ENCODE measurements around the gene MGAT5.

MGAT5 gene

DNA sequence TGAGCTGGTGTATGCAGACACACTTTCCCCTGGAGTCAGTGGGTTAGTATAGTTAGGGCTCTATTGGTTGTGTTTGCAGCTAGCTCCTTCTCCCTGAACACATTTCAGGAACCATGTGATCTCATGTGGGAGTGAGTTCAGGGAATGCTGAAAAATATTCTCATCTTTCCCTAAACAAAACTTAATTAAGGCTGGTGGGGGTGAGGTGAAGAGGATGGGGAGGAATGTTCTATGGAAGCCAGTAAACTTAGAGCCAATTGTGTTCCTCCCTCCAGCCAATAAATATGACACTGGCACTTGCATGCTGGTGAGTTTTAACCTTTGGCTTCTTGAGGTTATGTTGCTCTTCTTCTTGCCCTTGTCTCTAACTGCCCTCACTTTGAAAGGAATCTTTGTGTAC lies 952 bp downstream of the MGAT5 start:
- DNase-seq: no peak

DNA sequence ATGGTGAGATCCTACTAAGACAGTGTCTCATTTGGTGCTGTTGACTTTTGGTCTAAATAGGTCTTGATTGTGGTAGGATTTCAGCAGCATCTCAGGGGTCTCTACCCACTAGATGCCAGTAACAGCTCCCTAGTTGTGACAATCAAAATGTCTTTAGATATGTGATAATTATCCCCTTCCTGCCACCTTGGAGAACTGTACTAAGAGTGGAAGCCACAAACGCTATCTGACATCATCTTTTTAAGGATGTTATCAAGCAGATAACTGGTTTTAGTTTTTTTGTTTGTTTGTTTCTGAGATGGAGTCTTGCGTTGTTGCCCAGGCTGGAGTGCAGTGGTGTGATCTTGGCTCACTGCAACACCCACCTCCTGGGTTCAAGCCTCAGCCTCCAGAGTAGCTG lies 3.1 kb downstream of the MGAT5 start:
- peak in 1 of 5 experiments; percentile 65 for DNase-seq

DNA sequence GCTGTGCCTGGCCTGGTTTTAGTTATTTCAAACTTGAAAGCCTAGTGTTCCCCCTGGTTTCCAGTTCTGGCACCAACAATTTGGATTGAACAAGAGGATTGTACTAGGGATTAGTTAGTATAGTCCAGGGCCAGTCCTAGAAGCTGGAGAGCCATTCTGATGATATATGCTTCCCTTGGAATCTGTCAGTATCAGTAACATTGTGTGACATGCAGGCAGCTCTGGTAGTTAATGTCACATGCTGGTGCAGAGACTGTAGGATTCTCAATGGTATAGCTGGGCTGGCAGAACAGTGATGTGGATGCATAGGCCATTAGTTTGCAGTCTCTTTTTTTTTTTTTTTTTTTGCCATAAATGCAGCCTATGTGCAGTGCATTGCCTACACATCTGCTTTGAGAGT lies 3.6 kb downstream of the MGAT5 start:
- no peak for DNase-seq

DNA sequence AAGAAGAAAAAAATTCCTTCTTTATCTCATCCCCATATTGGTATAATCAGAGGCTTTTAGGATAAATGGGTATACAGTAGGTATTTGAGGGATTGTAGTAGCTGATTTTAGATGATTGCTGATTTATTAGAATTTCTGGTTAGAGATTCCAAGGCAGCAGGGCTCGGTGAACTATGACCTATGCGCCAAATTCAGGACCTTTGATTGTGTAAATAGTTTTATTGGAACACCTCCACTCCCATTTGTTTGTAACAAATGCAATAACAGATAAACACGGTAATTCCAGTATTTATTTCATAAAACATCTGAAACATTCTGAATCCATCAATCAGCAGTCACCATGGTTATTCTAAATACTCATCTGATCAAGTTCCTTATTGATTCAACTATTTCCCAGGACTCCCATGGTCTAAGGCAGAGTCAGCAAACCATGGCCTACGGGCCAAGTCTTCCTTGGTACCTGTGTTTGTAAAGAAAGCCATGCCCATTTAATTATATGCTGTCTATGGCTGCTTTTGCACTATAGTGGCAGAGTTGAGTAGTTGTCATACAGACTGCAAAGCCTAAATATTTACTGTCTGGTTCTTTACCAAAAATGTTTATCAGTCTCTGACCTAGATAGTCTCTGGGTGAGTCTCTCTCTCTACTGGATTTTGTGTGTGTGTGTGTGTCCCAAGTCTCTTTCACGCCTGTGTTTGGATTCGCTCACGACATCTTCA lies 4.3 kb downstream of the MGAT5 start:
- DNase-seq: no peak

DNA sequence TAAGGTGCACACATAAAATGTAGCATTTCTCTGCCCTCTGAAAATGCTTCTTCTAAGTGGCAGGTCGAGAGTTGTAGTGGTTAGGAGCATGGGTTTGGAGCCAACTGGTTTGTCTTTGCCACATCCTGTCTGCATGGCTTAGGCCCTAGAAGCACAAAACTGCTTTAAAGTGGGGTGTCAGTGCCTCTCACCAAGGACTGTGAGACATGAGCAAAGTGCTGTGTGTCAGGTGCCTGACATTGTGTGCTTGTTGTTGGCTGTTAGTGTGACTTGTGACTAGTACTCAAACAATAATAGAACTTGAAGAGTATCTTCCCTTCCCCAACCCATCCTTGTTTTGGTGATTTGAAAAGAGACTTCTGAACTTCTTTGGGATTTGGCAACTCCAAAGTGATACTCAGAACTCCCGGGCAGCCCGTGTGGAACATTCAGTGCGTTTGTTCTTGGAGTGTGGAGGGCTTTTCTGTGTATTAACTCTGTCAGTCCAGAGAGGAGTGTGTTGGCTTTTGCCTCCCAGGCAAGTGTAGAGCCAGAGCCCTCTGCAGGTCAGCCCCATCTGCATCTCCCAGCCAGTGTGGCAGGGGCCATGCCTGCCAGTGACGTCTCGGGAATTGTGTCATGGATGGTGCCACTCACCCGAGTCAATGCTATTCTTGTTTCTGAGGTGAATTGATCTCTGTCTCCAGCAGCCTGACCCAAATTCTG lies 5.0 kb downstream of the MGAT5 start:
- peak in 3 of 5 experiments; percentile 28 to 92 (median 65) for DNase-seq

DNA sequence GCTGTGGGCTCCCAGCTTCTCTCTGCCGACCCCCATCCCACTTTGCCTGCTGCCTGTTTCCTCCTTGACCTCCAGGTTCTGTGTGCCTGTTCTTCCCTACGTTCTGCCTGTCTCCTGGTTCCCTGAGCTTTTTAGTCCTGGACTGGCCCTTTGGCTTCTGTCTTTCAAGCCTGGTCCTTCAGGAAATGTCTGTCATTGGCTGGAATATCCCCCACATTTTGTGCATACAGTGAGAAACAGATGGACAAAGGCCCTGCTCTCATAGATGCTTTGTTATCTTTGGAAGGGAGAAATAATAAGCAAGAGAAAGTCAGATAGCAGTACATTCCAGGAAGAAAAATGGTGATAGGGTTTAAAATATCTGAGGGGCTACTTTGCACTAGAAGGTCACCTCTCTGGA lies 5.7 kb downstream of the MGAT5 start:
- DNase-seq: no peak

DNA sequence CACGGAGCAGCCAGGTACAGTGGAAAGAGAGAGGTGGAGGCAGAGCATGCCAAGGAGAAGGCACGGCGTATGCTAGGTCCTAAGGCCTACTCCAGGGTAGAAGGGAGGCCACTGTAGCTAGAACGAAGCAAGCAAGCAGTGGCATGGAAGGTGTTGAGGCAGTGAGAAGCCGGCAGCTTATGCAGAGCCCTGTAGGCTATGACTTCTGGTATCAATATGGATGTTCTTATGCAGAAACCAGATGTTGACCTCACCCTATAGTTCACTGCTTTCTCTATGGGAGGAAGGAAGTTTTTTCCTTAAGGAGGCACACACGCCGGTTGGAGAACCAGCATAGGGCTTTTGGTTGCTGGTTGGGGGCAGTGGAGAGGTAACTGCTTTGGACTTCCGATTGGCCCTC lies 6.1 kb downstream of the MGAT5 start:
- no peak for DNase-seq

DNA sequence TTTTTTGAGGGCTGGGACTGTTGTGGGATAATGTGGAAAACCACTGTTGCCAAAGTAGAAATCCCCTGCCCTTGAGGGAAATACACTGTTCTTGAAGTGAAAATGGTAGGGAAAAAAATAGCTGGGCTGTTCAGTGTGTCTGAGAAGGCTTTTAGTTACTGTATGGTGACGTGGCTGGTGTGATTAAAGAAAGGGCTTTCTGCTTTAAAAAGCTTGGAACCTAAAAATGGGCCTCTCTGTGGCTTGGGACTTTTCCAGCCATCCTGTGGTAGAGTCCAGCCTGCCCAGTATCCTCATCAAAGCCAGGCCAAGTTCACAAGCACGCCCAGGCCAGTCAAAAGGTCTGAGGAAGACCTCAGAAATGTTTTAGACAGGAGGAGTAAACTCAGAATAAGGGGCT lies 6.8 kb downstream of the MGAT5 start:
- no peak for DNase-seq

DNA sequence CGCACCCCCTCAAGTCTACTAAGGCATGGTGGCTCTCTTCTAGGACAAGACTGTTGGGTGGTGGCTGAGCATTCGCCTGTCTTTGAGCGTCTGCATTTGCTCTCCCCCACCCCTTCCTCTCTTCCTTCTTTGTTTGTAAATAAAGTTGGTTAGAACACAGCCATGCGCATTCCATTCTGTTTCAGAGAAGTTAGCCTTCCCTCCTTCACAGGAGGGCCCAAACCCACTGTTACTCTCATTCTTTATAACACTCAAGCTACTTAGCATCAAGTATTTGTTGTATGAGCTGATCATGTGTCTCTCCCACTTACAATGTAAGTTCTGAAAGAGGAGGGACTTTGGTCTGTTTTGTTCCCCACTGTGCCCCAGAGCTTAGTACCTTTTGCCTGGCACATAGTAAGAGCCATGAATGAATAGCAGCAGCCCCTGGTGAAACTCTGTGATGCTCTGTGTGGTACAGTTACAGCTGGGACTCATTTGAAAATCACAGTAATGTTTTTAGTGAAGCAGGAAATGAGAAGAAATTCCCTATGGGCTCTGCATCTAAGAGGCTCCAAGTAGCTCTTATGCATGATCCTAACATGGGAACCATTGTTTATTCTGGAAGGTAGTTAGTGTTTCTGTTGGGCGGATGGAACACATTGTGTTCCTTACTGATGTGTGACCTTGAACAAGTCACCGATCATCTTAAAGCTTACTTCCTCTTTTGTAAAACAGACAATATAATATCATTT lies 7.7 kb downstream of the MGAT5 start:
- no peak for DNase-seq

DNA sequence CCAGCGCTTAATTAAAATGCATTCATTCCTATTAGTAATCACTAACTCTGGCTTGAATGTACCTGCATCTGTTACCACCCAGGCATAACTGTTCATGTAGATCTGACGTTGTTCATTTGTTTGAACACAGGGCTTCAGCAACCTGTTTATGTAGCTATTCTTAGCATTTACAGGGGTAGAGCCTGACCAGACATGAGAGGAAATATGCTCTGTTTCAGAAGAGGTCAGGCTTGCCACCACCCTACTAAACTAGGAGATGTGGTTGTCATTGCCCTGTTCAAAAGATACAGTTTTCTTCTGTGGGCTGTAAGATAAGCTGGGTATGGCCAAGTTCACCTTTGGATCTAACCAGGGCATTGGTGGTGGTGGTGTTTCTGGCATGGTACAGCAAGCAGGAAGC lies 8.8 kb downstream of the MGAT5 start:
- DNase-seq: no peak

DNA sequence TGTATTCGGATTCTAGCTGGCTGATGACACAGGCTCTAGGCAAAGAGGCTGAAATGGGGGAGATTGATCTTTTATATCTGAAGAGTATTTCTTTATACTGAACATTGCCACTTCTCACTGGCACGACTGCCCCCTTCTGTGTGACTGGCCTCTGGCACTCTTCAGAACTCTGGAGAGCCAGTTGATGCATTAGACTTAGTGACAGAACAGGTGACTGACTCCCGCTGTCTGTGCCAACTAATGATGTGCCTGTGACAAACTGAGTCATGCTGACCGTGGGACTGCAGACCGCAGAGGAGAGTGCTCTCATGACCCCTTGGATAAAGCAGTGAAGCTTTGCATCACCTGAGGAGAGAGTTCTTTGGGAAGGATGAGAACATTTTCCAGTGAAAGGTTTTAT lies 14.4 kb downstream of the MGAT5 start:
- no peak for DNase-seq

DNA sequence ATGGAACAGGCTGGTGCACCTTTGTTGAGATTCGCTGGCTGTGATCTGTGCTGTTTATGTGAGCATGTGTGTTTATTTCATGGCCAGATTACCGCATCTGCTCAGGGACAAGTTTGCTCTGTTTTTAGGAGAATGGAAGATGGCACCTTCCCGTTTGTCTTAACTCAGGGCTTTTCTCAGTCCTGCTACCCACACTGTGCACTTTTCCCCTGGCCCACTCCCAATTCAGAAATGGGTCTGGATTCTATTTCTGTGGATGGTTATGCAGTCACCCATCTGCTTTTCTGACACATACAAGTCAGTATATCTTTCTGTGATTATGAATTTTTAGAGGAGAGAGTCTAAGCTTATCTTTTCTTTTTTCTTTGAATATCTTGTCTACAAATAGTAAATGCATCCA lies 15.4 kb downstream of the MGAT5 start:
- DNase-seq: no peak

DNA sequence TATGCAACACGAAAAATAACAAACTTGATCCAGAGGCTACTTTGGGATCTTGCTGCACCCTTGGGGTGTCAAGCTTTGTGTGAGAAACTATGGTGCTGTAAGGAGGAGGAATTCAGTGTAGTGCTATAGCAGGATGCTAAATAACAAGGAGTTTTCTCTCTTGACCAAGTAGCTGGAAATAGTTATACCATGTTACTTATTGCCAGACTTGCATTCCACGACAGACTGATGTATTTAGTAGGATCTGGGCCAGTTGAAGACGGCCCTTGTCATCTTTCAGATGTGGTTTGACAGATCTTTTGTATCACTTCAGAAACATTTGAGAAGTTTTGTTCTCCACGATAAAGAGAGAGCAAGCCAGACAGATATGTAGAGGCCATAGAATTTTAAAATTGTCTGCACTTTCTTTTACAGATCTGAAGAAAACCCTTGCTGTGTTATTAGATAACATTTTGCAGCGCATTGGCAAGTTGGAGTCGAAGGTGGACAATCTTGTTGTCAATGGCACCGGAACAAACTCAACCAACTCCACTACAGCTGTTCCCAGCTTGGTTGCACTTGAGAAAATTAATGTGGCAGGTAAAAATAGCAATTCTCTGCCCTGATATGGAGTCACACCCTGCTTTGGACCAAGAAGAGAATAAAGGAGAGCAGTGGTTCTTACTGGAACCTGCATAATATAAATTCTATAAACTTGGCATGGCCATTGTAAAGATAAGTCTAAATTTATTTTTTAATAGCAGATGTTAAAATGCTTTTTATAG lies 16.3 kb downstream of the MGAT5 start:
- DNase-seq: no peak

DNA sequence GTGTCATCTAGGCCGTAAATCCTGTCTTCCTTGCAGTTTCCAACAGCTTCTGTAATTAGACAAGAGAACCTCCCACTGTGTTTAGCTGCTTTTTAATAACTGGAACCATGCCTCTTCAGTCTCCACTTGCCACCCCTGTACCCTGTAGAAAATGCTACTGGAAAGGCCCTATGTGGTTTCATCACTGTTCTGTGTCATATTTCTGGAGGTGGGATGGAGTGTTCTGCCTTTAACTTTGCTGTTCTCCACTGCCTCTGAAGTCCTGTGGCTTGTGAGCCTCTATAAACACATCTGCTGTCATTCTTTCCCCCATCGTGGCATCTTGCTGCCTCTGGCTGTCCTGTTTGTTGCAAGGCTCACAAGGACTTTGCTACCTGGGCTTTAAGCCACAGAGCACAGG lies 17.9 kb downstream of the MGAT5 start:
- no peak for DNase-seq

DNA sequence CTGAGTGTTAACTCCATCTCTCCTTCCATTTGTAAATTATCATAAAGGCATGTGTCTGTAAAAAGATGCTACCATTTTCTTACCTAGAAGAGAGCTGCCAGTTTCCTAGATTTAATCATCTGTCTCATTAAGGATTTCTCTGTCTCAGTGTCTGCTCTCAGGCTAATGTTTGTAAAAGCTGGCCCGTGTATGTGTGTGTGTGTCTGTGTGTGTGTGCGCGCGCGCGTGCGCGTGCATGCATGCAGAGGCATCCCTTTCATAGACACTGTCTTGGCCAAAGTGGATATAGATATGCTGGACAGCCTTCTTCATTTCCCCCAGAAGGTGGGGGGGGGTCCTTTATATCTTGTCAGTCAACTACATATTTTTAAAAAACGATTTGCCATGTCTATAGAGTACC lies 18.9 kb downstream of the MGAT5 start:
- DNase-seq: no peak

DNA sequence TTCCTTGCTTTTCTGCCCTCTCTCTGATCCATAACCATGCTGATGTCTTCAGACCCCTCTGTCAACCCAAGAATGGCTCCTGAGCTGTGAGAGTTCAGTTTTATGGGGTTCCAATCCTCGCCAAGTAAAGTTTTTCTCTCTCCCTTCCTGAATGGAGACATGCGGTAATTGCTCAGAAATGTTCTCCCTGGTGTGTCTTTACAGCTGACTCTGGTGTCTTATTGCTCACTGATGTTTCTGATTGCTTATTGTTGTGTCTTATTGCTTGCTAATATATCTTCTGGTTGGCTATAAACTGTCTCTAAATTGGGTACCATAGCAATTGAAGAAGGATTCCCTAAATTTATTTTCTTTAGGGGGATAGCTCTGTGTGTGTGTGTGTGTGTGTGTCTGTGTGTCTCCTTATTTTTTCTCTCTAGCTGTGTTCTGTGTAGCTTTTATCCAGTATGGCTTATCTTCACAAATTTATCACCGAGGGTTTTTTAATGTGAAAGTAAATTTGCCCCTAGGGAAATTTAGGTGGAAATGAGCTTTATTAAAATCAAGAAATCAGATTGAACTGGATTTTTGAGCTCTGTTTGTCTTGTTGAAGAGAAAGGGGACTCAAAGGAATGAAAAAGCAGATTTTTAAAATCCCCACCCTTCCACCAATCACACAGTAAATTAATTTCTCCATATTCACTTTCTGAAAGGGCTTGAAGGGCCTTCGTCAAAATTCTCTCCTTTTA lies 19.5 kb downstream of the MGAT5 start:
- no peak for DNase-seq

DNA sequence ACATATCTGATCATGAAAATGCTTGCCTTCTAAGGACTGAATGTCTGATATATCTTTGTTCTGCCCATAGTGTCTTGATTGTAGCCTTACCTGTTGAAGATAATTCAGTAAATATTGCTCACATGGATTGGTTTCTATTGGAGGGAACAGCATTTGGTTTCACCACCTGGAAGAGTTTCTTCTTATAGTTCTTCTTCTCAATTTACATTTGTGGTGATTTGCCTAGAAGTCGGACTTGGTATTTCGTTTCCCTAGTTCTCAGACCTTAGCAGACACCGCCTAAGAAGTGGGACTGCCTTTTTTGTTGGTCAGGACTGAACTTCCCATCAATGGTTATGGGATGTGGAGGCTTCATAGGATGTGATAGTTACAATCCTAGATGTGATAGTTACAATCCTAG lies 20.2 kb downstream of the MGAT5 start:
- DNase-seq: no peak

DNA sequence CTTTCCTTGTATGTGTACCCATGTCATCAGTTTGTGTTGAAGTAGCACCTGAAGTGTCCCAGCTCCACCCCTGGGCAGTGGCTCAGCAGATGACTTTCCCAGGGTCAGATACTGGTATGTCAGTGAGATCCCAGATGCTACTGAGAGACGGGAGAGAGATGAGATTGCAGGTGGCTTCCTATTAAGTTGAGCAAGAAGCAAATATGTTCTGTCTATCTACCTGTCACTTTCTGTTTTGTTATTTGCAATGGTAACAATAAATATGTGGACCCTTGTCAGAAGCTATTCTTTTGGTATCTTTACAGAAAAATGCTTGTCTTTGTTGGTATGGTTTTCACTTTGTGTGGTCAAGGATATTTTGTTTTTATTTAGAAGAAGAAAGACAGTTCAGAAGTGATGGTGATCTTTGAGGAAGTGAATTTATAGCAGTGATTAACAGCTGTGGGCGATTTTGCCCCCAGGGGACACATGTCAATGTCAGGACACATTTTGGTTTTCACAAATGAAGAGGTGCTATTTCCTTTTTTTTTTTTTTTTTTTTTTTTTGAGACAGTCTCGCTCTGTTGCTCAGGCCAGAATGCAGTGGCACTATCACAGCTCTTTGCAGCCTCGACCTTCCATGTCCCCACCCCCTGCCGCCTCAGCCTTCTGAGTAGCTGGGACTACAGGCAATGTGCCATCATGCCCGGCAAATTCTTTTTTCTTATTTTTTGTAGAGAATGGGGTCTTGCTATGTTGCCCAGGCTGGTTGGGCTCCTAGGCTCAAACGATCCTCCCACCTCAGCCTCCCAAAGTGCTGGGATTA lies 21.4 kb downstream of the MGAT5 start:
- DNase-seq: no peak

DNA sequence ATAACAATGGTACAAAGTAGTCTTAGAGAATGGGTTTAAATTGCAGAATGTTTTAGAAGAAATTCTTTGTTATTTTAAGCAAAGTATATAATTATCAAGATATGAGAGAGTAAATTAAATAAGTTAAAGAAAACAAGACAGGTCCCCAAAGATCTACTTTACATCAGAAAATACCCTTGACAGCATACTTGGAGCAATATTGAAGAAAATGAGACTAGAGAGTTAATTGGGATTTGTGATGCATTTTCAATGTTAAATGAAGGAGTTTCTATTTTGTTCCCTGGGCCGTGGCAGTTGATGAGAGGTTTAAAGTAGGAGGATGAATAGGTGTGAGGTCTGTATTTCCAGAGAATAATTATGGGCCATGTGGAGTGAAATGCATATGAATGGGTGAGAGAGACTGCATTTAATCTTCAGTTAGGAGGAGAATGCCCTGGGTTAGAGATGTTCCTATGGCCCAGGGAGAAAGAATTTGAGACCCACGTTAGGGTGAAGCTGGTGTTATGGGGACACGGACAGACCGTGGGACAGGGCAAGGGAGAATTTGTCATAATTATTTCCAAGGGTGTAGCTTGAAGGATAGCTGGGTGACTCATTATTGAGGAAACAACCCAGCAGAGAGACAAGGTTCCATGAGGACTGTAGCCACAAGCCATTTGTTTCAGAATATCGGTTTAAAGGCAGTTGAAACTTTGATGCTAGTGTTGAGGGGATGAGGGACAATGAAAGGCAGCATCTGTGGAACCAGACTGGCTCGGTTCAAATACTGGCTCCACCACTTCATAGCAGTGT lies 22.7 kb downstream of the MGAT5 start:
- DNase-seq: no peak

DNA sequence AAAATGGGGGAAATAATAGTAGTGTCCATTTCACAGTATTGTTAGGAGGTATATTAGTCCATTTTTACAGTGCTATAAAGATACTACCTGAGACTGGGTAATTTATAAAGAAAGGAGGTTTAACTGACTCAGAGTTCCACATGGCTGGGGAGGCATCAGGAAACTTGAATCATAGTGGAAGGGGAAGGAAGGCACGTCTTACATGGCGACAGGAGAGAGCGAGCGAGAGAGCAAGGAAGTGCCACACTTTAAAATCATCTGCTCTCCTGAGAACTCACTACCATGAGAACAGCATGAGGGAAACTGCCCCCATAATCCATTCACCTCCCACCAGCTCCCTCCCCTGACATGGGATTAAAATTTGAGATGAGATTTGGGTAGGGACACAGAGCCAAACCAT lies 23.4 kb downstream of the MGAT5 start:
- no peak for DNase-seq

DNA sequence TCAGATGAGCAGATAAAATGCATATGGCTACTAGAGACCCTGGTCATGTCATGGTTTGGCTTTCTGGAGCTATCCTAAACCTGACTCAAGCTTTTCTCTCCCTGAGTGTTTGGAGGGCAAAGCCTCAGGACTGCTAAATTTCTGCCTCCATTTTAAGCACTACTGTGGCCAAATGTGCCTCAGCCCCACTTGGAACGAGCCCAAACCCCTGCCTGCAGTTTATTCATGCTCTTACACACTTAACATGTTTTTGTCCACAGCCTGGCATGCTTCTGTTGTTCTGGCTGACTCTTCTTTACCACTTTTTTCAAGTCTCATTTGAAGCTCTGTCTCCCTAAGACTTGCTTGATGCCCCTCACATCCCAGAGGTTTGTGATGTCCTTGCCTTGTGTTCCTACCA lies 24.7 kb downstream of the MGAT5 start:
- no peak for DNase-seq

All from T-helper 2 cell (primary cell).